ENCODE results near the gene ZBTB7C. TPM values are rescaled to one million over a fixed set of nuclear protein-coding genes. Genes with fewer than 3 reads are reported as not detected.

Gene ZBTB7C
- total and polyA plus RNA-seq, 4 donors = 0.19 to 1.1 (median 0.45) TPM

DNA sequence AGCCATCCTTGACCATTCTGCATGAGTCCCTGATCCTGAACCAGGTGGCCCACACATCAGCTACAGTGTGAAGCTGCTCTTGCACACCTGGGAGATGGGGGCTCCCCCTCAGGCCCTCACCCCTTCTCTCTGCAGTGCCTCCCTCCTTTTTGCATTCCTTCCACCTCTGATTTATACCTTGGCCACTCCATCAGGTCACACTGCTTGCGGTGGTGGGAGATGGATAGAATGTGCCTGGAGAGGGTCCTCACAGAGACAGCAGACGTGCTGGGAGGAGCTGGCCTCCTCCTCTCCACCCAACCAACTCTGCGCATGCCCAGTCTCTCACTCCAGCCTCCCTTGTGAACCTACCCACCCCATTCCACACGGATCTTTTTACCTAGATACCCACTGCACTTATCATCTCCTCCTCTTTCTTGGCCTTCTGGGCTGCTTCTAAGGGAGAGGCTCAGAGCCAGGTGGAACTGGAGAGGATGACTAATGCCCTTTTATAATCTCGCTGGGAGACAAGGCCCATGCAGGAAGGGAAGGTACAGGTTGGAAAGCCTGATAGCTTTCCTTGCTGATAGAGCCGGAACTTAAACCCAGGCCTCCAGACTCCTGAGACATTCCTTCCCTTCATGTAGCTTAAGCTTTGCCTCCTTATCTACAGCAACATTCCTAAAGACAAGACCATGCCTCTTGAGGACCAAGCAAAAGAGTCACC lies 205.1 kb downstream of the ZBTB7C start:
- Histone ChIP-seq H3K27ac (ENCODE audit: low read depth in 1 of 2, low read length in 2 of 2) (no peak overlapping the region), H3K9me3 (ENCODE audit: control insufficient read depth in 4 of 4, low read length in 3 of 4) (no peaks in the 10 kb centered on the region), H3K4me1 (ENCODE audit: control insufficient read depth in 4 of 4, insufficient read depth in 4 of 4, low read length in 3 of 4) (peaks cover 0 to 17% (median 7%) of the 10 kb centered on the region in 4 donors), H3K27me3 (ENCODE audit: control insufficient read depth in 4 of 4, insufficient read depth in 4 of 4, low read length in 3 of 4) (no peaks in the 10 kb centered on the region), H3K9ac (ENCODE audit: low read depth in 1 of 2, low read length in 2 of 2) (no peak overlapping the region), H3K4me3 (ENCODE audit: low read depth in 1 of 3, low read length in 3 of 3) (no peak overlapping the region), H3K36me3 (ENCODE audit: control insufficient read depth in 4 of 4, insufficient read depth in 3 of 4, low read depth in 1 of 4, low read length in 3 of 4) (no peaks in the 10 kb centered on the region)
- TF ChIP-seq TAF1 (conservative IDR thresholded peaks at IDR 0.05) (no peak), FOXA2 (IDR thresholded peaks at IDR 0.05) (no peak), FOXA1 (IDR thresholded peaks at IDR 0.05) (no peak), RAD21 (IDR thresholded peaks at IDR 0.05) (no peak), HNF4G (IDR thresholded peaks at IDR 0.05) (no peak)
- TF ChIP-seq, protein P1, sequence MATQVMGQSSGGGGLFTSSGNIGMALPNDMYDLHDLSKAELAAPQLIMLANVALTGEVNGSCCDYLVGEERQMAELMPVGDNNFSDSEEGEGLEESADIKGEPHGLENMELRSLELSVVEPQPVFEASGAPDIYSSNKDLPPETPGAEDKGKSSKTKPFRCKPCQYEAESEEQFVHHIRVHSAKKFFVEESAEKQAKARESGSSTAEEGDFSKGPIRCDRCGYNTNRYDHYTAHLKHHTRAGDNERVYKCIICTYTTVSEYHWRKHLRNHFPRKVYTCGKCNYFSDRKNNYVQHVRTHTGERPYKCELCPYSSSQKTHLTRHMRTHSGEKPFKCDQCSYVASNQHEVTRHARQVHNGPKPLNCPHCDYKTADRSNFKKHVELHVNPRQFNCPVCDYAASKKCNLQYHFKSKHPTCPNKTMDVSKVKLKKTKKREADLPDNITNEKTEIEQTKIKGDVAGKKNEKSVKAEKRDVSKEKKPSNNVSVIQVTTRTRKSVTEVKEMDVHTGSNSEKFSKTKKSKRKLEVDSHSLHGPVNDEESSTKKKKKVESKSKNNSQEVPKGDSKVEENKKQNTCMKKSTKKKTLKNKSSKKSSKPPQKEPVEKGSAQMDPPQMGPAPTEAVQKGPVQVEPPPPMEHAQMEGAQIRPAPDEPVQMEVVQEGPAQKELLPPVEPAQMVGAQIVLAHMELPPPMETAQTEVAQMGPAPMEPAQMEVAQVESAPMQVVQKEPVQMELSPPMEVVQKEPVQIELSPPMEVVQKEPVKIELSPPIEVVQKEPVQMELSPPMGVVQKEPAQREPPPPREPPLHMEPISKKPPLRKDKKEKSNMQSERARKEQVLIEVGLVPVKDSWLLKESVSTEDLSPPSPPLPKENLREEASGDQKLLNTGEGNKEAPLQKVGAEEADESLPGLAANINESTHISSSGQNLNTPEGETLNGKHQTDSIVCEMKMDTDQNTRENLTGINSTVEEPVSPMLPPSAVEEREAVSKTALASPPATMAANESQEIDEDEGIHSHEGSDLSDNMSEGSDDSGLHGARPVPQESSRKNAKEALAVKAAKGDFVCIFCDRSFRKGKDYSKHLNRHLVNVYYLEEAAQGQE (IDR thresholded peaks at IDR 0.05) = no peak
- 92% methylated on average over 6 of the region's 6 CpGs for whole genome bisulfite sequencing
- DNase-seq (ENCODE audit: low spot score) = no peak

- H3K4me1 ChIP-seq (ENCODE audit: control insufficient read depth in 4 of 4, insufficient read depth in 4 of 4, low read length in 3 of 4) = peaks cover 0 to 17% (median 7%) of the 10 kb centered on the region in 4 donors
- H3K36me3 ChIP-seq (ENCODE audit: control insufficient read depth in 4 of 4, insufficient read depth in 3 of 4, low read depth in 1 of 4, low read length in 3 of 4) = no peaks in the 10 kb centered on the region
- no peaks in the 10 kb centered on the region for H3K27me3 ChIP-seq (ENCODE audit: control insufficient read depth in 4 of 4, insufficient read depth in 4 of 4, low read length in 3 of 4)
- H3K27ac ChIP-seq (ENCODE audit: low read depth in 1 of 2, low read length in 2 of 2) = no peak overlapping the region
- H3K9me3 ChIP-seq (ENCODE audit: control insufficient read depth in 4 of 4, low read length in 3 of 4) = no peaks in the 10 kb centered on the region
- 94% methylated on average over 4 of the region's 4 CpGs for WGBS
- no peak overlapping the region for H3K9ac ChIP-seq (ENCODE audit: low read depth in 1 of 2, low read length in 2 of 2)
- DNase-seq (ENCODE audit: low spot score) = no peak
- H3K4me3 ChIP-seq (ENCODE audit: low read depth in 1 of 3, low read length in 3 of 3) = no peak overlapping the region
- TF ChIP-seq, protein P2, sequence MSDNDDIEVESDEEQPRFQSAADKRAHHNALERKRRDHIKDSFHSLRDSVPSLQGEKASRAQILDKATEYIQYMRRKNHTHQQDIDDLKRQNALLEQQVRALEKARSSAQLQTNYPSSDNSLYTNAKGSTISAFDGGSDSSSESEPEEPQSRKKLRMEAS (IDR thresholded peaks at IDR 0.05) = no peak
- TF ChIP-seq NR2F2 (IDR thresholded peaks at IDR 0.05) = no peak
- TF ChIP-seq YY1 (IDR thresholded peaks at IDR 0.05) = no peak
- TF ChIP-seq CTCF (IDR thresholded peaks at IDR 0.05; ENCODE audit: low read depth, low read length, missing input control) = no peak
- no peak for TF ChIP-seq SP1 (IDR thresholded peaks at IDR 0.05)
Observed at GRCh38 chr18:48203288-48203945, 205.8 kb downstream of the ZBTB7C start.

Measured in liver (tissue), 9 donors.